Naive thymus-derived CD4-positive, alpha-beta T cell (primary cell): ENCODE results near the gene DTHD1. TPM values are rescaled to one million over a fixed set of nuclear protein-coding genes. Genes with fewer than 3 reads are reported as not detected.

Experiments used
- ATAC-seq: fragments of 150-1000 bp; cut with Tn5 transposase; 2 replicates; pipeline ENCODE4 v1.10.0; 2021; ENCODE audit warnings: mild to moderate bottlenecking, moderate library complexity
- CTCF ChIA-PET: fragments of 350-600 bp; sonication (Branson Sonifier 250); formaldehyde crosslinking; loops from one replicate; lab custom pipeline; 2021; ENCODE audit warnings: antibody characterized with exemption; lab: Charles Lee
- POLR2A ChIA-PET: fragments of 350-600 bp; sonication (Branson Sonifier 250); formaldehyde crosslinking; loops from one replicate; lab custom pipeline; 2021; ENCODE audit warnings: antibody characterized with exemption, inconsistent platforms; lab: Charles Lee
- DNase-seq, 9 donors: peaks; one replicate each; pipeline versions ENCODE4 v3.0.0 to v3.0.0-alpha.2; 2020 to 2022; ENCODE audit warnings: mixed read lengths in 1 of 9
- H3K27ac ChIP-seq: one replicate; pipeline ENCODE4 v1.7.0; 2013; ENCODE audit warnings: mild to moderate bottlenecking, low read depth, low read length, moderate library complexity
- H3K27me3 ChIP-seq, 2 donors: one replicate each; pipeline ENCODE4 v1.7.0; 2013; ENCODE audit warnings: low read length in 2 of 2, mild to moderate bottlenecking in 2 of 2, moderate library complexity in 2 of 2; ENCODE audit not compliant: control insufficient read depth in 2 of 2, insufficient read depth in 2 of 2
- H3K36me3 ChIP-seq, 3 experiments: 1 replicate in 2 of 3; 2 replicates in 1 of 3; pipeline ENCODE4 v1.7.0; 2013; ENCODE audit warnings: low read length in 3 of 3, mild to moderate bottlenecking in 3 of 3, moderate library complexity in 1 of 3; ENCODE audit not compliant: insufficient read depth in 3 of 3, control insufficient read depth in 2 of 3
- H3K4me1 ChIP-seq, 2 donors: one replicate each; pipeline ENCODE4 v1.7.0; 2013; ENCODE audit warnings: low read length in 2 of 2, mild to moderate bottlenecking in 2 of 2, moderate library complexity in 1 of 2; ENCODE audit not compliant: control insufficient read depth in 2 of 2, insufficient read depth in 2 of 2
- H3K4me3 ChIP-seq: 2 replicates; pipeline ENCODE4 v1.7.0; 2013; ENCODE audit warnings: mild to moderate bottlenecking, low read length
- H3K9me3 ChIP-seq, 3 experiments: 1 replicate in 2 of 3; 2 replicates in 1 of 3; pipeline ENCODE4 v1.7.0; 2013; ENCODE audit warnings: low read length in 3 of 3; ENCODE audit not compliant: control insufficient read depth in 2 of 3
- H3K27ac Mint-ChIP-seq, 9 donors: one replicate each; pipeline ENCODE4 v1.8.0; 2020 to 2022; ENCODE audit warnings: mixed read lengths in 9 of 9, mild to moderate bottlenecking in 8 of 9, moderate library complexity in 5 of 9, inconsistent platforms in 2 of 9
- H3K27me3 Mint-ChIP-seq, 5 donors: one replicate each; pipeline ENCODE4 v1.8.0; 2021 to 2022; ENCODE audit warnings: mixed read lengths in 5 of 5, mild to moderate bottlenecking in 1 of 5
- H3K36me3 Mint-ChIP-seq, 5 donors: one replicate each; pipeline ENCODE4 v1.8.0; 2020 to 2022; ENCODE audit warnings: mixed read lengths in 5 of 5, mild to moderate bottlenecking in 3 of 5, inconsistent platforms in 1 of 5
- H3K4me1 Mint-ChIP-seq, 7 donors: one replicate each; pipeline ENCODE4 v1.8.0; 2020 to 2022; ENCODE audit warnings: mixed read lengths in 7 of 7, mild to moderate bottlenecking in 3 of 7, inconsistent platforms in 1 of 7
- H3K4me3 Mint-ChIP-seq, 10 donors: one replicate each; pipeline ENCODE4 v1.8.0; 2020 to 2022; ENCODE audit warnings: mild to moderate bottlenecking in 10 of 10, mixed read lengths in 10 of 10, moderate library complexity in 6 of 10, inconsistent platforms in 2 of 10
- H3K9me3 Mint-ChIP-seq, 11 donors: one replicate each; pipeline ENCODE4 v1.8.0; 2020 to 2022; ENCODE audit warnings: mixed read lengths in 11 of 11, mild to moderate bottlenecking in 4 of 11, inconsistent platforms in 1 of 11, moderate library complexity in 1 of 11
- intact Hi-C, 2 donors: fragments of 100-400 bp; cut with micrococcal nuclease; formaldehyde crosslinking; loops; one replicate each; pipeline ENCODE4 v1.15.1; 2023
- polyA plus RNA-seq, 2 donors: library from polyadenylated mRNA; unstranded; fragments of 300-500 nt; fragmentation: Illumina TruSeq; gene quantifications; one replicate each; pipeline ENCODE4 v1.2.3, GENCODE V29; 2021
- total RNA-seq, 6 experiments: library from RNA in 5 of 6; stranded (reverse) in 5 of 6; gene quantifications; 1 replicate in 5 of 6; 2 replicates in 1 of 6; pipeline ENCODE4 v1.2.3 and lab custom pipeline; 2021 to 2026

The DTHD1 gene
- total and polyA plus RNA-seq, 7 experiments from 2014 or later = 0.10 to 5.2 (median 0.72) TPM; not detected in 4

DNA sequence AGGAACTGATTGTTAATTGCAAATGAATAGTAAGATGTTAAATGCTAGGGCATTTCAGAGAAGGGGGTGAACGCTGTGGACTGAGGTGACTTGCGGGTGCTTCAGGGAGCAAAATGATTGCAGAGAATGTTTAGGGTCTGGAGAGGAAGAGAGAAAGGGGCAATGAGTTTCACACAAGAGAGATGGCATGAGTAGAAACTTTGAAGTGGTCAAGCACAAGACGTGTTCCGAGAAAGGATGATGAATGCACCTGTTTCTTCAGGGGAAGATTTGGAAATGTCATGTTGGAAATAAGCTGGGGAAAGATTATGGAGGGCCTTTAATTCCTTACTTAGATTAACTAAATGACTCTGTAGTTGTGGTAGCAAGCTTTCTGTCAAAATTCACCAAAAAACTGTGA is 43.4 kb downstream of the DTHD1 start:
- Mint-ChIP-seq H3K27ac (peak overlapping the region in 6 of 9 donors; percentile 1 to 43 (median 22)), H3K27me3 (no peaks in the 10 kb centered on the region), H3K4me1 (peaks cover 32 to 78% (median 41%) of the 10 kb centered on the region in 7 donors), H3K9me3 (peaks cover 0 to 7% (median 0%) of the 10 kb centered on the region in 11 donors), H3K4me3 (peak overlapping the region in 1 of 10 donors; percentile 34), H3K36me3 (peaks cover 0 to 20% (median 0%) of the 10 kb centered on the region in 5 donors)
- DNase-seq = no peak
- ChIA-PET POLR2A (interaction anchor here (1.9 kb wide), 1 partner anchor 80 kb away, joined by 4 read pairs; the partner anchor contains the start of gene ARAP2), CTCF (no interaction called here)
- no peak for ATAC-seq
- Histone ChIP-seq H3K9me3 (no peaks in the 10 kb centered on the region), H3K4me1 (peaks cover 24 to 37% of the 10 kb centered on the region in 2 donors), H3K36me3 (no peaks in the 10 kb centered on the region), H3K27ac (no peak overlapping the region), H3K4me3 (no peak overlapping the region), H3K27me3 (no peaks in the 10 kb centered on the region)
- intact Hi-C loops = no loop called here

GRCh38 chr4:36325499-36325898 is 44.1 kb downstream of the DTHD1 start:
- H3K9me3 Mint-ChIP-seq = peaks cover 0 to 7% (median 0%) of the 10 kb centered on the region in 11 donors
- Histone ChIP-seq H3K4me3 (no peak overlapping the region), H3K27ac (no peak overlapping the region), H3K36me3 (no peaks in the 10 kb centered on the region), H3K9me3 (no peaks in the 10 kb centered on the region), H3K4me1 (peaks cover 24 to 37% of the 10 kb centered on the region in 2 donors), H3K27me3 (no peaks in the 10 kb centered on the region)
- H3K4me1 Mint-ChIP-seq = peaks cover 32 to 72% (median 41%) of the 10 kb centered on the region in 7 donors
- ATAC-seq = peak; percentile 73
- peak in 1 of 9 donors; percentile 10 for DNase-seq
- H3K4me3 Mint-ChIP-seq = peak overlapping the region in 4 of 10 donors; percentile 1 to 43 (median 2)
- ChIA-PET CTCF (interaction anchor here (0.6 kb wide), 1 partner anchor 67 kb away, joined by 3 read pairs; no protein-coding TSS in a partner anchor), POLR2A (interaction anchor here (1.9 kb wide), 1 partner anchor 81 kb away, joined by 4 read pairs; the partner anchor contains the start of gene ARAP2)
- peak overlapping the region in 7 of 9 donors; percentile 1 to 60 (median 43) for H3K27ac Mint-ChIP-seq
- intact Hi-C loops = no loop called here
- H3K27me3 Mint-ChIP-seq = no peaks in the 10 kb centered on the region
- H3K36me3 Mint-ChIP-seq = peaks cover 0 to 20% (median 0%) of the 10 kb centered on the region in 5 donors

- Histone ChIP-seq H3K4me3 (no peak overlapping the region), H3K4me1 (peaks cover 24 to 37% of the 10 kb centered on the region in 2 donors), H3K27me3 (no peaks in the 10 kb centered on the region), H3K9me3 (no peaks in the 10 kb centered on the region), H3K27ac (no peak overlapping the region), H3K36me3 (no peaks in the 10 kb centered on the region)
- Mint-ChIP-seq H3K27ac (peak overlapping the region in 6 of 9 donors; percentile 29 to 60 (median 44)), H3K4me3 (peak overlapping the region in 3 of 10 donors; percentile 2 to 43 (median 2)), H3K9me3 (peaks cover 0 to 7% (median 0%) of the 10 kb centered on the region in 11 donors), H3K36me3 (peaks cover 0 to 20% (median 0%) of the 10 kb centered on the region in 5 donors), H3K27me3 (no peaks in the 10 kb centered on the region), H3K4me1 (peaks cover 32 to 68% (median 41%) of the 10 kb centered on the region in 7 donors)
- intact Hi-C loops = no loop called here
- CTCF ChIA-PET = no interaction called here
- DNase-seq (no peak), ATAC-seq (no peak)
- POLR2A ChIA-PET = interaction anchor here (1.9 kb wide), 1 partner anchor 81 kb away, joined by 4 read pairs; the partner anchor contains the start of gene ARAP2
Measured at GRCh38 chr4:36325926-36326325, 44.5 kb downstream of the DTHD1 start.

DNA sequence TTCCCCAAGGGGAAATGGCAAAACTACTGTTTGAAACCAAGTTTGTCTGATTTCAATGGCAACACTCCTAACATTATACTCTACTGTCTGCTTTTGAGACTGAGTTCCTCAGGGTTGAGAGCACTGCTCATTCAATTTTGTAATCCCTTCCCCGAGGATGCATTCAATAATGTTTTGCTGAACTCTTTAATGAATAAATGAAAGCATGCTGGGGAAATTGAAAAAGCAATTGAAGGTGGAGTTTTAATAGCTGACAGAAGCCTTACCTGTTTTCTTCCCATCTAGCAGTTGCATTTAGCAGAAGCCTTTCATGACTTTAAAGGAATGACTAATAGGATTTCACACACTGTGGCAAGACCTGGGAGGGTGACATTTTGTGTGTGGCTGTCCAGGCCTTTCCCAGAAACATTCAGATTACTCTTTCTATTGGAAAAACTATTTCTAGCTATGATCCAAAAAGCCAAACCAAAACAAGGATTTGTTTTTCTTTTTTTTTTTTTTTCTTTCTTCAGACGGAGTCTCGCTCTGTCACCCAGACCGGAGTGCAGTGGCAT is 45.1 kb downstream of the DTHD1 start:
- no peak overlapping the region for H3K4me3 ChIP-seq
- H3K4me1 Mint-ChIP-seq = peaks cover 32 to 62% (median 41%) of the 10 kb centered on the region in 7 donors
- no peak overlapping the region for H3K4me3 Mint-ChIP-seq
- ChIA-PET CTCF (no interaction called here), POLR2A (interaction anchor here (1.9 kb wide), 1 partner anchor 82 kb away, joined by 4 read pairs; the partner anchor contains the start of gene ARAP2)
- DNase-seq (no peak), ATAC-seq (no peak)
- no peaks in the 10 kb centered on the region for H3K36me3 ChIP-seq
- no peaks in the 10 kb centered on the region for H3K27me3 ChIP-seq
- peaks cover 0 to 7% (median 0%) of the 10 kb centered on the region in 11 donors for H3K9me3 Mint-ChIP-seq
- H3K27ac Mint-ChIP-seq = peak overlapping the region in 2 of 9 donors; percentile 34 to 43
- H3K36me3 Mint-ChIP-seq = peaks cover 0 to 20% (median 0%) of the 10 kb centered on the region in 5 donors
- H3K27ac ChIP-seq = no peak overlapping the region
- no peaks in the 10 kb centered on the region for H3K9me3 ChIP-seq
- H3K27me3 Mint-ChIP-seq = no peaks in the 10 kb centered on the region
- intact Hi-C loops = no loop called here
- H3K4me1 ChIP-seq = peaks cover 24 to 37% of the 10 kb centered on the region in 2 donors

DNA sequence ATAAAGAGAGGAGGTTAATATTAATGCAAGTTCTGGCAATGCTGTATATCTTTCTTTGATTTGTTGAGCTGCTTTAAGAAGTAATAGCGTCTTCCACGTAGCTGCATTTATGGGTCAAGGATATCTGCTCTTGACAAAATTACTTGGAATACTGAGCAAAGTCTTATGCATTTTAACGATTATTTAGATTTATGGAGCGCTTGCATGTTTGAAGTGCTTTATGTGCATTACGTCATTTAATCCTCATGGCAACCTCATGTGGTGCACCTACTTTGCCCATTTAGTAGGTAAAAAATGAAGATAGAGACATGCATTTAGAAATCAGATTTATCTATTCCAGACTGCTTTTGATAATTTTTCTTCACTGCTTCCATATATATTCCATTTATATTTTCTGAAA is 46.0 kb downstream of the DTHD1 start:
- ATAC-seq = no peak
- ChIA-PET POLR2A (no interaction called here), CTCF (interaction anchor here (1.4 kb wide), 1 partner anchor 72 kb away, joined by 4 read pairs; no protein-coding TSS in a partner anchor)
- Mint-ChIP-seq H3K4me1 (peaks cover 26 to 57% (median 35%) of the 10 kb centered on the region in 7 donors), H3K9me3 (peaks cover 0 to 7% (median 0%) of the 10 kb centered on the region in 11 donors), H3K27ac (peak overlapping the region in 2 of 9 donors; percentile 29 to 54), H3K4me3 (no peak overlapping the region), H3K27me3 (no peaks in the 10 kb centered on the region), H3K36me3 (peaks cover 0 to 18% (median 0%) of the 10 kb centered on the region in 5 donors)
- Histone ChIP-seq H3K9me3 (no peaks in the 10 kb centered on the region), H3K27me3 (no peaks in the 10 kb centered on the region), H3K27ac (no peak overlapping the region), H3K36me3 (no peaks in the 10 kb centered on the region), H3K4me3 (no peak overlapping the region), H3K4me1 (peaks cover 21 to 30% of the 10 kb centered on the region in 2 donors)
- intact Hi-C loops = no loop called here
- DNase-seq = no peak

DNA sequence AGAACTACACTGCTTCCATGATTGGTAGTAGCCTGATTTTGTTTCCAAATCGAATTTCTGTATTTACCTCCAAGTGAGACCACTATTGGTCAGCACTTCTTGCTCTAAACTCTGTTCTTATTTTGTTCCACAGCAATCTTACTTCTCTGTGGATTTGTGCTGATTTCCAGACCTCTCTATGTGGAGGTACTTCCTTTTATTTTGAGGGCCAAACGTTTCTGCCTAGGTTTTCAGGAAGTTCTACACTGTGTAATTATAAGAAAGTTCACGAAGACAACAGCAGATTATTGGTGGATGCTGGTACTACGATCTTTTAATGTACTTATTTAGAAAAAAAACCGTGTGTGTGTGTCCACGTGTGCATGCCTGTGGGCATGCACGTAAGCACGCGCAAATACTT is 46.7 kb downstream of the DTHD1 start:
- H3K27me3 ChIP-seq = no peaks in the 10 kb centered on the region
- H3K4me3 Mint-ChIP-seq = no peak overlapping the region
- H3K4me1 ChIP-seq = peaks cover 19 to 26% of the 10 kb centered on the region in 2 donors
- peaks cover 28 to 55% (median 29%) of the 10 kb centered on the region in 7 donors for H3K4me1 Mint-ChIP-seq
- peaks cover 0 to 7% (median 0%) of the 10 kb centered on the region in 11 donors for H3K9me3 Mint-ChIP-seq
- H3K27me3 Mint-ChIP-seq = no peaks in the 10 kb centered on the region
- ATAC-seq (peak; percentile 37), DNase-seq (no peak)
- ChIA-PET CTCF (interaction anchor here (1.4 kb wide), 1 partner anchor 72 kb away, joined by 4 read pairs; no protein-coding TSS in a partner anchor), POLR2A (no interaction called here)
- no peaks in the 10 kb centered on the region for H3K36me3 ChIP-seq
- H3K9me3 ChIP-seq = no peaks in the 10 kb centered on the region
- no peak overlapping the region for H3K4me3 ChIP-seq
- H3K36me3 Mint-ChIP-seq = peaks cover 0 to 20% (median 0%) of the 10 kb centered on the region in 5 donors
- no peak overlapping the region for H3K27ac ChIP-seq
- intact Hi-C loops = no loop called here
- H3K27ac Mint-ChIP-seq = peak overlapping the region in 1 of 9 donors; percentile 54
